GM13977 (cell line): ENCODE data around the gene FCRL1.

Experiments
- DNase-seq: peaks from one replicate; pipeline ENCODE4 v3.0.0; 2012; ENCODE audit warnings: low spot score
- CTCF ChIP-seq: IDR thresholded peaks from 2 replicates; pipeline ENCODE4 v1.5.1; 2012; ENCODE audit warnings: mild to moderate bottlenecking, control low read depth; ENCODE audit not compliant: insufficient read depth; ENCODE audit errors: extremely low read depth, missing control alignments
- in situ Hi-C: fragments of 300-500 bp; cut with MboI; formaldehyde crosslinking; loops from one replicate; pipeline ENCODE4 v1.12.0; 2022; ENCODE audit warnings: low sequenced_read_pairs, low pct_unique_long_range_greater_than_20kb, mixed read lengths, inconsistent platforms; ENCODE audit not compliant: unreplicated experiment

Gene FCRL1

DNA sequence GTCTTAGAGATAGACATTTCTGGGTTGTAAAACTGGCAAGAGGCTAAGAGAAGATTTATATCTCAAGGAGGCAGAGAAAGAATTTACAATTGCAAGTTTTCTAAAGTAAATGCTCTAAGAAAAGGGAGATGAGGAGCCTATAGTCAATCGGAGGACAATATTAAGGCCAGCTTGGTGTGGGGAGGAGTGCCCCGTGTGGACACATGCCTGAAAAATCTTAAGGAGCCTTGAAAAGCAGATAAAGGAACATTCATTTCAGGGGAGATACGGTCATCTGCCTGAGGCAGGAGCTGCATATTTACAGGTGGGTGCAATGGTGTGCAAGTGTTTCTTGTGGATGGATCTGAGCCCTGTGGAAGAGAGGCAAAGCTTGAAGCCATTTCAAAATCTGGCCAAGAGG lies 68.6 kb downstream of the FCRL1 start:
- in situ Hi-C loops: no loop called here
- TF ChIP-seq CTCF: no peak
- DNase-seq: no peak

GRCh38 chr1:157748262-157748817 lies 71.6 kb downstream of the FCRL1 start:
- in situ Hi-C loops: no loop called here
- no peak for DNase-seq
- no peak for TF ChIP-seq CTCF
